GM19455 (cell line): Measurements from ENCODE around the gene NUB1.
A peak's percentile ranks its signal among the peaks of the same experiment; 100 is the strongest.

ENCODE experiments used
- ATAC-seq: cut with Tn5 transposase; IDR thresholded peaks from one replicate; pipeline ENCODE4 v1.9.1; 2021; ENCODE audit not compliant: unreplicated experiment

The NUB1 gene

DNA sequence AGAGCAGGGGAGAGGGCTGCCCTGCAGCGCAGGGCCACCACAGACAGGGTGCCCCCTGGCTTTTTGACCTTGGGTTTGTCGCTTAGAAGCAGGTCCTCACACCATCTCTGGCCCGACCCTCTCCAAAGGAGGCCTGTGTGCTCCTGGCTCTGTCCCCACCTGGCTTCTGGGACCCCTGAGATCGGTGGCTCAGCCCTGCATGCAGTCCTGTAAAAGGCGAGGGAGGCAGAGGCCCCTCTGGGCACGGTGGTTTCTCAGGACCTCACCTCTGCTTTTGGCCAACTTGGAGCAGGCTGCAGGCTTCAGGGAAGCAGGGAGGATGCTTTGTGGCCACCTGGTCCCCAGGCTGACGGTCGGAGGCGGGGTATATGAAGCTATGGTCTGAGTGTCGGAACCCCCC lies 46.8 kb downstream of the NUB1 start:
- no peak for ATAC-seq

GRCh38 chr7:151389096-151389767 lies 47.6 kb downstream of the NUB1 start:
- no peak for ATAC-seq

- ATAC-seq: no peak
These were observed 48.4 kb downstream of the NUB1 start for GRCh38 chr7:151389768-151390597.

DNA sequence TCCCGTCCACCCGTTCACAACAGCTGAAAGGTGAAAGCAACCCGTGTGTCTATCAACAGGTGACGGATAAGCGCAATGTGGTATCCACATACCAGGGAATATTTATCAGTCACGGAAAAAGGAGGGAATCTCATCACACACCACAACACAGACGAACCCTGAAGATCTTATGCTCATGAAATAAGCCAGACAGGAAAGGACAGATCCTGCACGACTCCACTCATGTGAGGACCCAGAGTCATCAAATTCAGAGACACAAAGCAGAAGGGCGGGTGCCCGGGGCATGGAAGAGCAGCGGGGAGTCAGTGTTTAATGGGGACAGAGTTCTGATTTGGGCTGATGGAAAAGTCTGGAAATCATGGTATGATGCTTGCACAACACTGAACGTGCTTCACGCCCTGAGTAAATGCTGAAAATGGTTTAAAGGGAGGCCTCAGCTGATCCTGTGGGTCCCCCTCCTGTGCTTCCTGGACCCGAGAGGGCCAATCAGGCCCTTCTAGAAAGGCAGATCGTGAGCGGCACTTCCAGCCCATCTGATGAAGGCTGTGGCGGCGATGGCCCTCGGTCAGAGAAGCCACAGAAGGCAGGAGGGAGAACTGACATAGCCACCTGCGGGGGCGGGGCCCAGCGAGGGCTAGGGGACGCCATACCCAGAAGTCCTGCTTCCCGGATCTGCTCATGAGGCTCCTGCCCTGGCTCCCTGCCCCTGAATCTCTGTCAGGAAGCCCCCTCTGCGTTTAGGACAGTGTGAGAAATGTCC lies 49.2 kb downstream of the NUB1 start:
- no peak for ATAC-seq

DNA sequence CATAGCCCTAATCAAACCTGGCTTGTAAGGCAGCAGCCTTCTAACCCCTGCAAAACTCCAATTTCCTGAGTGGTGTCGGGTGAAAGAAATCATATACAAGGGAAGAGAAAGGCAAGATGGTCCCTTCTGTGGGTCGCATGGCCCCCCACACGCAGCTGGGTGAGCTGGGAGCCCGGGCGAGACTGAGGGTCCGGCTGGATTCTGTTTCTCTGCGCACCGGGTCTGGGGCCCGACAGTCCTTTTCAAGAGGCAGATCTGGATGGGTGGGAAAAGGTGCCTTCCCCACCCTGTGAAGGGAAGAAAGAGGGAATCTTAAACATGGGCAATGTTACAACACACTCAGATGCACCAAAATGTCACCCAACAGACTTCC lies 49.7 kb downstream of the NUB1 start:
- no peak for ATAC-seq

DNA sequence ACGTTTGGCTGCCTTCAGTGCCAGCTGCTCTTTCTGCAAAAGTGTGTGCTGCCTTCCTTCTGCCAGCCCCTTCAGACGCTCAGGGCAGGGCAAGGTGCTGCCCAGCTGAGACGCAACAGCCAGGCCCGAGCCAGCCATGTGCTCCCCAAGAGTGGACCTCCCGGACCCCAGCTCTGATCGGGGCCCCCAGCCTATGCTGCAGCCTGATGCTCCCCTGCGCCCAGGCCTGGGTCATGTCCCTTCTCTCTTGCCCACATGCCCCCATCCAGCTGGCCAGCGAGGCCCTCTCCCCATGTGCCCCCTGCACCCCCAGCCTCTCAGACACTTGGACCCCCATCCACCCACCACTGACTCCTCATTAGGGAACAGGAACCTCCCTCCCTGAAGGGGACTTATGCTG lies 50.4 kb downstream of the NUB1 start:
- no peak for ATAC-seq

DNA sequence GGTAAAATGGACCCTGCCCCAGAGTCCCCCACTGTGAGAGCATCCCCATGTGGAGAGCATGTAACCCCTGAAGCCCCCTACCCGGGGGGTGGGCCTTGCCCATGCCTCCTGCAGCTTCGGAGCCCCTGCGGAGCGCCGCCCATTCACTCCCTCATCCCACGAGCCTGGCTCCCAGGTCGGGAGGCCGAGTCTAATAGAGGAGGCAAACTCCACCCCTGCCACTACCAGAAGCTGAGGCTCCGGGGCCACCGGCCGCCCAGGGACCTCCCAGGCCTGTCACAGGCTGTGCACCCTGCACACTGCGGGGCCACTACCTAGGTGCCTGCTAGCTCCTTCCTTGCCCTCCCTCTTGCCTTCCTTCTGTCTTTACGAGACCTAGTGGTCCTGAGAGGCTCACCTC lies 50.8 kb downstream of the NUB1 start:
- ATAC-seq: no peak

DNA sequence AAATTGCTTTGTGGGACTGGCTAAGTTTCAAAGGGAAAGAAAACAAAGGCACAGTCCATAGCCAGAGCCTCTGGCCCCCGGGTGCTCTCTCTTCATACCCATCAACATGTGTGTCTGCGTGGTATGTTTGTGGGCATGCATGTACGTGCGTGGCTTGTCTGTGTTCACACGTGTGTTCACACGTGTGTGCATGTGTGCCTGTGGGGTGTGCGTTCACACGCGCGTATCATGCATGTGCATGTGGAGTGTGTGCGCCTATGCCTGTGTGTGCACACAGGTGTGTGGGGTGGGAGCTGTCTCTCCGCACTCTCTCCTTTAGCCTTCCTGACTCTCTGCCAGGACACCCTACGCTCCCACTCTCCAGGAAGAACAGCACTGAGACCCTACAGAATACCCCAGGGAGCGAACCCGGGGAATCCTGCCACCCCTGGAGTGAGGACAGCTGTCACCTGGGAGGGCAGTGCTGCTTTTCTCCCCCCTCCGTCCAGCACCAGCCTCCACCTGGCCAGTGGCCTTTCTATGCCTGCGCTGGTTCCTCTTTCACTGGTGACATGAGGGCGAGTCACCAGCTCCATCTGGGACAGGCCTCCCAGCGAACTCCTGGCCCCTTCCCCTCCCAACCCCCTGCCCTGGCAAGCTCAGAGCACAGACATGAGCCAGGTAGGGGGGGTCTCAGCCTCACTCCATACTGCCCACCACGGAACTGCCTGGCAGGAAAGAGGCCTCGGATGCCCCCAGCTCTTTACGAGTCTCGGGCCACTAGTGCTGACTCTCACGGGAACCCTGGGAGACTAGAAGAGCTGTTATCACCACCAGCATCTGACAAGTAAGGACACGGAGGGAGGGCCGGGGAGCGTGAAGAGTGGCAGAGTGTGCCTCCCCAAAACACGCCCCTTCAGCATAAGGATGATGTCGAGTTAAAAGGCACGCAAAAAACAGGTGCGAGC lies 51.7 kb downstream of the NUB1 start:
- no peak for ATAC-seq

DNA sequence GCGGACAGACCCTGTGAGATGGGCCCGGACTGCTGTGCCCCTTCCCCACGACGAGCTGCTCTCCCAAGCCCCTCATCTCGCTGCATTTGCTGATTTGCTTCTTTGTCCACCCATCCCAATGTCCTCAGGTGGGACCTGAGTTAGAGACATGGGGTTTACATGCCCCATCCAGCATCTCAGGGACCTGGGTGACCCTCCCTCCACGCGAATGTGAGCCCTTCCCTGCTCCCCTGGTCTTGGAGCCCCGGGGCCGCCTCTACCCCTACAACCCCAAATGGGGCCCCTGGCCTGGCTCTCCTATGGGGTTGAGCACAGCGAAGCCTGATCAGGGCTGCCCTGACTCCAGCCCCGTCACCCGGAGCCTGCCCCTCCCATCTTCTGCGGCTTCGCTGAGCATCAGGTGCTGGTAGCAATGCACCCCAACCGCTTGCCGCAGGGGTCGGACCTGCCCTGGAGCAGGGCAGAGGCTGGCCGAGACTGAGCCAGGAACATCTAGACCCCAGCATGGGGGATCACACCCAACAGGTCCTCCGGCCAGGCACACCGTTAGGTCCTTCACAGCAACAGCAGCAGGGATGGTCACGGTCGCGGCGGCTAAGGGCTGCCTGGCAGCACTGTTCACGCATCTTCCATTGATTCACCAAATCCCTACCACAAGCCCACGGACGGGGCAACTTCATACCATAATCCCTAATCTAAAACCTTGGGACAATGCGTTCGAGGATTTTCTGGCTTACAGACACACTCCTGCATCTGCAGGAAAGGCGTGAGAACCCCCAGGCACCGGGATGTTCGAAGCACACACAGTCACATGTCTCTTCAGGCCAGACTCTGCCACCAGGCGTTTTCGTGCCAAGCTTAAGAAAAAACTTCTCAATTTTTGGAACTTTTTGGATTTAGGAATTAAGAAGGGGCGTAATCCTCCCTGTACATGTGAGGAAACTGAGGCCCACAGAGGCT lies 52.7 kb downstream of the NUB1 start:
- ATAC-seq: no peak

GRCh38 chr7:151395036-151395367 lies 53.4 kb downstream of the NUB1 start:
- ATAC-seq: no peak

GRCh38 chr7:151396328-151396970 lies 54.8 kb downstream of the NUB1 start:
- ATAC-seq: no peak

DNA sequence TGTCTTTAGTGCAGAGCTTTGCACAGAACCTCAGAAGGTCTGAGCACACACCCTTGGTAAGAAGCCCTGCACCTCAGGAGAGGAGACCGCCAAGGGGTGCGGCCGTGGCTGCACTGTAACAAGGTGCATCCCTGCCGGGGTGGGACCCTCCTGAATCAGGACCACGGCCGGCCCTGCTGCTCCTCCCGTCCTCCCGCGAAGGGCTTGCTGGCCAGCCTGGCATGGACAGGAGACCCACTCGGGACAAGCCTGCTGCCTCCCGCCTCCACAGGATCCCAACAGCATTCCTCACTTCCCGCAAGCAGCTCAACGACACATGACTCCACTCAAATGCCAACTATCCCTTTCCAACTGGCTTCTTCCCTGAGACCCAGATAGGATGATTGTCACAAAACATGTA lies 55.4 kb downstream of the NUB1 start:
- ATAC-seq: no peak

DNA sequence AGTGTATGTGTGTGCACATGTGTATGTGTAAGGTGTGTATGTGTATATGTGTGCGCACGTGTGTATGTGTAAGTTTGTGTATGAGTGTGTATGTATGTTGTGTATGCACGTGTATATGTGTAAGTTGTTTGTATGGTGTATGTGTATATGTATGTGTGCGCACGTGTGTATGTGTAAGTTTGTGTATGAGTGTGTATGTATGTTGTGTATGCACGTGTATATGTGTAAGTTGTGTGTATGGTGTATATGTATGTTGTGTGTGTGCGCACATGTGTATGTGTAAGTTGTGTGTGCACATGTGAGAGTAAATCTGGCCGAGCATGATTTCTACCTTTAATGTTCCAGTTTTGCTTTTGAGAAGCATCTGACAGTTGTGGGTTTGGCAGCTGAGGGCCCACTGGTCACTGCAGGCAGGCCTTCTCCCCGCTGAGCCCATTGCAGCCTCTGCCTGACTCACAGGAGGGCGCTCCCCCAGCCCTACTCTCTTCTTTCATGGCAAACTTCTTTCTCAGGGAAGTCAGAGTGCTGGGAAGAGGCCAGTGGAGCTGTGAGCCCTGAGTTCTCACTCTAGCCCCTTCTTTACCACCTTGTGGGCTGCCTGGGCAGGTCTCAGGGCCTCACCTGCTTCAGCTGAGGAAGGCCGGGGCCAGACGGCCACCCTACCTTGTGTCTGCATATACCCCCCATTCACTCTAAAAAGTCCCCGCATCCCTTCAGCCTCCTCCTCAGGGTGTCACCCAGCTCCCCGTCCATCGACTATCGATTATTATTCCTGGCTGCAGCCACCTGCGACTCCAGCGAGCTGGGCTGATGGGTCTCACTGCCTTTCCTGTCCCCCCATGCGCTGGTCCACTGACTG lies 57.1 kb downstream of the NUB1 start:
- ATAC-seq: no peak

DNA sequence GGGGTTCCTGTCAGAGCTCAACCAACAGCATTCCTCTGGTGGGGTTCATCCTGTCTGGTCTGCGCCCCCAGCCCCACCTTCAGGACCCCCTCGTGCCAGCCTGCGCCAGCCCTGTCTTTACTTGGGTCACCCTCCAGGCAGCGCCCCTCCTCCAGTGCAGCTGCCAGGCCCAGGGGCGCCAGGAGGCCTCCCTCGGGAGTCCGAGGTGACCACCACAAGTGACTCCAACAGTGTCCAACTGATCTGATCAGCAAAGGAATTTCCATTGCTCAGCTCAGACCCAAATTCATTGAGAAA lies 57.6 kb downstream of the NUB1 start:
- no peak for ATAC-seq

- ATAC-seq: no peak
These were observed 58.3 kb downstream of the NUB1 start for GRCh38 chr7:151399906-151400305.

- peak; percentile 61 for ATAC-seq
These were observed 59.2 kb downstream of the NUB1 start for GRCh38 chr7:151400626-151401315.

GRCh38 chr7:151402029-151402835 lies 60.6 kb downstream of the NUB1 start:
- no peak for ATAC-seq
